HG03469 (cell line): ENCODE results near the gene LYPD3.
"Not testable (repeated sequence)": the region's sequence is repeated elsewhere in the genome, so short reads cannot be mapped to it uniquely, and the experiment has no call there.

ENCODE experiments used
- ATAC-seq: cut with Tn5 transposase; IDR thresholded peaks from one replicate; pipeline ENCODE4 v1.9.1; 2021; ENCODE audit warnings: mild to moderate bottlenecking, moderate library complexity, moderate number of reproducible peaks; ENCODE audit not compliant: unreplicated experiment

LYPD3 gene

GRCh38 chr19:43465468-43466120 is at the start of gene LYPD3:
Gene LYPD3 (minus strand): TSS chr19:43465608. CDS start chr19:43465571, 37 bp downstream.
- no peak for ATAC-seq

GRCh38 chr19:43512399-43512798 is 47.0 kb upstream of the LYPD3 start:
- not testable (repeated sequence) for ATAC-seq

GRCh38 chr19:43511324-43511723 is 45.9 kb upstream of the LYPD3 start:
- ATAC-seq = no peak

GRCh38 chr19:43510713-43511112 is 45.3 kb upstream of the LYPD3 start:
- no peak for ATAC-seq

- no peak for ATAC-seq
Measured at GRCh38 chr19:43507880-43508279, 42.5 kb upstream of the LYPD3 start.

GRCh38 chr19:43506629-43507028 is 41.2 kb upstream of the LYPD3 start:
- ATAC-seq = no peak

- no peak for ATAC-seq
Measured at GRCh38 chr19:43505941-43506340, 40.5 kb upstream of the LYPD3 start.

GRCh38 chr19:43505186-43505456 is 39.7 kb upstream of the LYPD3 start:
- no peak for ATAC-seq

GRCh38 chr19:43504426-43505185 is 39.2 kb upstream of the LYPD3 start, which contains the start of gene PHLDB3:
Gene PHLDB3 (minus strand): TSS chr19:43504746. CDS start chr19:43504118, 628 bp downstream.
- ATAC-seq = no peak

GRCh38 chr19:43503501-43504425 is 38.4 kb upstream of the LYPD3 start:
- ATAC-seq = peak; percentile 70

GRCh38 chr19:43502419-43502976 is 37.1 kb upstream of the LYPD3 start:
- ATAC-seq = no peak

- no peak for ATAC-seq
Measured at GRCh38 chr19:43501661-43502418, 36.4 kb upstream of the LYPD3 start.

GRCh38 chr19:43499042-43499441 is 33.6 kb upstream of the LYPD3 start:
- ATAC-seq = no peak

GRCh38 chr19:43498233-43498842 is 32.9 kb upstream of the LYPD3 start:
- ATAC-seq = no peak

GRCh38 chr19:43496960-43497359 is 31.6 kb upstream of the LYPD3 start:
- no peak for ATAC-seq

- no peak for ATAC-seq
Measured at GRCh38 chr19:43495082-43495481, 29.7 kb upstream of the LYPD3 start.

- no peak for ATAC-seq
Measured at GRCh38 chr19:43490759-43491158, 25.4 kb upstream of the LYPD3 start.

- no peak for ATAC-seq
Measured at GRCh38 chr19:43489979-43490599, 24.7 kb upstream of the LYPD3 start.

- ATAC-seq = no peak
Measured at GRCh38 chr19:43489310-43489709, 23.9 kb upstream of the LYPD3 start.

- ATAC-seq = no peak
Measured at GRCh38 chr19:43488179-43488578, 22.8 kb upstream of the LYPD3 start.
